Epidermal melanocyte (primary cell): ENCODE data around the gene EGR4.

Experiments used
- DNase-seq: peaks from one replicate; pipeline ENCODE4 v3.0.0; 2011; ENCODE audit warnings: low spot score; ENCODE audit not compliant: insufficient read length

EGR4 gene

GRCh38 chr2:73250872-73251846, 42.2 kb downstream of the EGR4 start:
- no peak for DNase-seq

GRCh38 chr2:73249636-73250035, 43.7 kb downstream of the EGR4 start:
- no peak for DNase-seq

- DNase-seq = no peak
These were observed 46.5 kb downstream of the EGR4 start for GRCh38 chr2:73246850-73247249.

- no peak for DNase-seq
These were observed 48.8 kb downstream of the EGR4 start for GRCh38 chr2:73244580-73244979.

- no peak for DNase-seq
These were observed 49.3 kb downstream of the EGR4 start for GRCh38 chr2:73243884-73244570.
